SK-N-SH (cell line): ENCODE results near the gene SEPTIN11. TPM values are rescaled to one million over a fixed set of nuclear protein-coding genes. Genes with fewer than 3 reads are reported as not detected.

Experiments
- CTCF ChIA-PET: fragments of 300-600, 350-600 bp; formaldehyde crosslinking; extraction: SDS; loops from one replicate; lab custom pipeline; 2021; lab: Yijun Ruan, JAX
- POLR2A ChIA-PET: fragments of 350-600 bp; sonication (Branson Sonifier 250); formaldehyde crosslinking; extraction: SDS; loops from one replicate; lab custom pipeline; 2020; ENCODE audit warnings: antibody characterized with exemption, inconsistent platforms; lab: Yijun Ruan, JAX
- DNase-seq: peaks from one replicate; pipeline ENCODE4 v3.0.0; 2012
- H2AFZ ChIP-seq: fragments of 200-600 bp; sonication (generic); 2 replicates; pipeline ENCODE4 v1.8.1; 2016; ENCODE audit warnings: antibody characterized with exemption, mild to moderate bottlenecking, low read depth
- H3F3A ChIP-seq: fragments of 200-600 bp; sonication (generic); replicated peaks from 2 replicates; pipeline ENCODE3; 2016; ENCODE audit warnings: antibody characterized with exemption, mild to moderate bottlenecking; ENCODE audit not compliant: insufficient read depth
- H3K27ac ChIP-seq, 2 experiments: fragments of 200-500 bp in 1 of 2; fragments of 200-600 bp in 1 of 2; sonication (Bioruptor generic) in 1 of 2; sonication (generic), shearing (Covaris generic) in 1 of 2; 2 replicates each; pipeline versions ENCODE4 v1.5.1 to v1.6.1; 2014 to 2016; ENCODE audit warnings: low read depth in 2 of 2, inconsistent platforms in 1 of 2, low read length in 1 of 2, mild to moderate bottlenecking in 1 of 2, mixed read lengths in 1 of 2
- H3K27me3 ChIP-seq: fragments of 200-600 bp; sonication (generic), shearing (Covaris generic); 2 replicates; pipeline ENCODE4 v1.6.1; 2016; ENCODE audit warnings: mixed run types; ENCODE audit not compliant: insufficient read depth
- H3K36me3 ChIP-seq, 2 experiments: fragments of 200-500 bp in 1 of 2; fragments of 200-600 bp in 1 of 2; sonication (Bioruptor generic) in 1 of 2; sonication (generic) in 1 of 2; replicated peaks in 1 of 2; 2 replicates each; pipeline versions ENCODE3 to v1.5.1; 2014 to 2016; ENCODE audit warnings: low read length in 1 of 2, mild to moderate bottlenecking in 1 of 2; ENCODE audit not compliant: insufficient read depth in 2 of 2, control insufficient read depth in 1 of 2
- H3K4me1 ChIP-seq, 2 experiments: fragments of 200-500 bp in 1 of 2; fragments of 200-600 bp in 1 of 2; sonication (Bioruptor generic) in 1 of 2; sonication (generic), shearing (Covaris generic) in 1 of 2; 2 replicates each; pipeline versions ENCODE4 v1.5.1 to v1.6.1; 2014 to 2016; ENCODE audit warnings: low read depth in 1 of 2, low read length in 1 of 2, mixed run types in 1 of 2; ENCODE audit not compliant: insufficient read depth in 2 of 2, control insufficient read depth in 1 of 2
- H3K4me2 ChIP-seq: fragments of 200-600 bp; sonication (generic), shearing (Covaris generic); 2 replicates; pipeline ENCODE4 v1.6.1; 2017; ENCODE audit warnings: mixed run types
- H3K4me3 ChIP-seq, 2 experiments: fragments of 200-500 bp in 1 of 2; fragments of 200-600 bp in 1 of 2; sonication (Bioruptor generic) in 1 of 2; sonication (generic), shearing (Covaris generic) in 1 of 2; 2 replicates each; pipeline versions ENCODE4 v1.5.1 to v1.8.1; 2014 to 2016; ENCODE audit warnings: low read depth in 2 of 2, inconsistent platforms in 1 of 2, low read length in 1 of 2, mild to moderate bottlenecking in 1 of 2, mixed read lengths in 1 of 2, moderate library complexity in 1 of 2
- H3K79me2 ChIP-seq: fragments of 200-600 bp; sonication (generic); 2 replicates; pipeline ENCODE4 v1.8.1; 2017; ENCODE audit warnings: mild to moderate bottlenecking; ENCODE audit not compliant: insufficient read depth
- H3K9ac ChIP-seq: fragments of 200-600 bp; sonication (generic); 2 replicates; pipeline ENCODE4 v1.6.1; 2017; ENCODE audit warnings: mixed run types
- H3K9me2 ChIP-seq: fragments of 200-600 bp; sonication (generic); 2 replicates; pipeline ENCODE4 v1.6.1; 2017; ENCODE audit warnings: mixed run types
- H3K9me3 ChIP-seq: fragments of 200-600 bp; sonication (generic); 2 replicates; pipeline ENCODE4 v1.6.1; 2017; ENCODE audit warnings: mixed run types, mild to moderate bottlenecking, moderate library complexity
- H4K20me1 ChIP-seq: fragments of 200-600 bp; sonication (generic); 2 replicates; pipeline ENCODE4 v1.6.1; 2017; ENCODE audit warnings: mild to moderate bottlenecking, mixed run types; ENCODE audit not compliant: insufficient read depth
- CHD2 ChIP-seq: fragments of 150-350 bp; IDR thresholded peaks from 2 replicates; pipeline ENCODE4 v1.6.1; 2018; ENCODE audit warnings: low read length; ENCODE audit not compliant: partially characterized antibody
- ELF1 ChIP-seq: IDR thresholded peaks from 2 replicates; pipeline ENCODE4 v1.4.0; 2012
- EP300 ChIP-seq, 2 experiments: IDR thresholded peaks; 2 replicates each; pipeline versions ENCODE4 v1.4.0 to v1.6.1; 2012; ENCODE audit warnings: borderline replicate concordance in 1 of 2, low read depth in 1 of 2, low read length in 1 of 2
- FOSL2 ChIP-seq: IDR thresholded peaks from 2 replicates; pipeline ENCODE4 v1.4.0; 2012; ENCODE audit warnings: low read depth, mild to moderate bottlenecking, moderate library complexity, borderline replicate concordance
- GATA2 ChIP-seq: sonication (generic); formaldehyde crosslinking; IDR thresholded peaks from 2 replicates; pipeline ENCODE4 v1.5.0; 2020; ENCODE audit warnings: mild to moderate bottlenecking, missing genetic modification reagents
- IRF3 ChIP-seq: fragments of 150-350 bp; IDR thresholded peaks from 2 replicates; pipeline ENCODE4 v1.6.1; 2016; ENCODE audit warnings: mild to moderate bottlenecking, low read depth, low read length
- JUND ChIP-seq: IDR thresholded peaks from 2 replicates; pipeline ENCODE4 v1.4.0; 2012
- MAX ChIP-seq: IDR thresholded peaks from 2 replicates; pipeline ENCODE4 v1.4.0; 2012; ENCODE audit warnings: low read depth
- NFIC ChIP-seq: IDR thresholded peaks from 2 replicates; pipeline ENCODE4 v1.4.0; 2012; ENCODE audit warnings: borderline replicate concordance
- NRF1 ChIP-seq: IDR thresholded peaks from 2 replicates; pipeline ENCODE4 v1.6.1; 2012; ENCODE audit warnings: low read depth, mild to moderate bottlenecking, low read length
- POLR2AphosphoS5 ChIP-seq: IDR thresholded peaks from 2 replicates; pipeline ENCODE4 v1.6.1; 2012; ENCODE audit warnings: low read depth, low read length
- RAD21 ChIP-seq: IDR thresholded peaks from 2 replicates; pipeline ENCODE4 v1.6.1; 2012; ENCODE audit warnings: mild to moderate bottlenecking, low read length
- SIN3A ChIP-seq: IDR thresholded peaks from 2 replicates; pipeline ENCODE4 v1.6.1; 2012; ENCODE audit warnings: low read depth, mild to moderate bottlenecking, low read length, moderate library complexity, borderline replicate concordance
- SMC3 ChIP-seq: IDR thresholded peaks from 2 replicates; pipeline ENCODE4 v1.6.1; 2012; ENCODE audit warnings: low read depth, low read length, improper control_type of control experiment
- TAF1 ChIP-seq: IDR thresholded peaks from 2 replicates; pipeline ENCODE4 v1.6.1; 2012; ENCODE audit warnings: low read depth, mild to moderate bottlenecking, low read length, moderate library complexity, borderline replicate concordance
- TCF12 ChIP-seq: IDR thresholded peaks from 2 replicates; pipeline ENCODE4 v1.4.0; 2012
- TEAD4 ChIP-seq: IDR thresholded peaks from 2 replicates; pipeline ENCODE4 v1.4.0; 2012; ENCODE audit warnings: mild to moderate bottlenecking, borderline replicate concordance; ENCODE audit not compliant: insufficient read depth
- YY1 ChIP-seq: IDR thresholded peaks from 2 replicates; pipeline ENCODE4 v1.4.0; 2012; ENCODE audit warnings: low read depth, mild to moderate bottlenecking
- WGBS: methylation state at CpG from one replicate; pipeline ENCODE4 v1.1.6; 2017; ENCODE audit warnings: low lambda C conversion rate; 5-methylcytosine and 5-hydroxymethylcytosine counted together
- polyA plus RNA-seq, 3 experiments: library from polyadenylated mRNA; depleted of rRNA; stranded (reverse); fragments of >200 nt; gene quantifications; 2 replicates each; pipeline ENCODE4 v1.2.3, GENCODE V29; 2012
- TF ChIP-seq, protein P1 (sequence below): IDR thresholded peaks from 2 replicates; pipeline ENCODE4; 2012
- TF ChIP-seq, protein P2 (sequence below): IDR thresholded peaks from 2 replicates; pipeline ENCODE4 v1.4.0; 2012; ENCODE audit warnings: low read depth, borderline replicate concordance
- TF ChIP-seq, protein P3 (sequence below): fragments of 150-350 bp; IDR thresholded peaks from 2 replicates; pipeline ENCODE4 v1.6.1; 2017; ENCODE audit warnings: antibody characterized with exemption, low read length, low read depth, borderline replicate concordance

The SEPTIN11 gene
- polyA plus RNA-seq, 1 of the 3 experiments (the other 2 are of a cell fraction), result 47.4 TPM

- 82% methylated on average over 2 of the region's 2 CpGs for WGBS
- CTCF ChIA-PET, result no interaction called here
These were observed 24.6 kb downstream of the SEPTIN11 start for GRCh38 chr4:76974150-76974549.

GRCh38 chr4:76977113-76977512 lies 27.6 kb downstream of the SEPTIN11 start:
- Histone ChIP-seq H4K20me1 (peaks cover 51% of the 10 kb centered on the region), H2AFZ (no peak overlapping the region), H3K27ac (peak overlapping the region; percentile 70 to 74; a peak in 3 of 4 replicates), H3K4me2 (peak overlapping the region; percentile 12; the same call in 1 of the 2 replicates), H3K4me1 (peaks cover 6 to 37% of the 10 kb centered on the region in 2 experiments), H3K9me3 (no peaks in the 10 kb centered on the region), H3K36me3 (peaks cover 20 to 21% of the 10 kb centered on the region in 2 experiments), H3K79me2 (peaks cover 99% of the 10 kb centered on the region), H3K9ac (no peak overlapping the region), H3K9me2 (no peaks in the 10 kb centered on the region), H3F3A (peaks cover 4% of the 10 kb centered on the region), H3K4me3 (no peak overlapping the region), H3K27me3 (no peaks in the 10 kb centered on the region)
- DNase-seq, result no peak
- POLR2A ChIA-PET, result no interaction called here
- CTCF ChIA-PET, result interaction anchor here (0.6 kb wide), 1 partner anchor 14 kb away, joined by 3 read pairs; no protein-coding TSS in a partner anchor
- no peak for TF ChIP-seq TCF12
- TF ChIP-seq, protein P1, sequence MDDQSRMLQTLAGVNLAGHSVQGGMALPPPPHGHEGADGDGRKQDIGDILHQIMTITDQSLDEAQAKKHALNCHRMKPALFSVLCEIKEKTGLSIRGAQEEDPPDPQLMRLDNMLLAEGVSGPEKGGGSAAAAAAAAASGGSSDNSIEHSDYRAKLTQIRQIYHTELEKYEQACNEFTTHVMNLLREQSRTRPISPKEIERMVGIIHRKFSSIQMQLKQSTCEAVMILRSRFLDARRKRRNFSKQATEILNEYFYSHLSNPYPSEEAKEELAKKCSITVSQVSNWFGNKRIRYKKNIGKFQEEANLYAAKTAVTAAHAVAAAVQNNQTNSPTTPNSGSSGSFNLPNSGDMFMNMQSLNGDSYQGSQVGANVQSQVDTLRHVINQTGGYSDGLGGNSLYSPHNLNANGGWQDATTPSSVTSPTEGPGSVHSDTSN, result no peak
- TF ChIP-seq CHD2, result no peak
- no peak for TF ChIP-seq POLR2AphosphoS5
- no peak for TF ChIP-seq NRF1
- TF ChIP-seq SMC3, result no peak
- TF ChIP-seq JUND, result no peak
- no peak for TF ChIP-seq NFIC
- TF ChIP-seq EP300 (IDR thresholded peaks at IDR 0.05; ENCODE audit: borderline replicate concordance in 1 of 2, low read depth in 1 of 2, low read length in 1 of 2), result no peak
- TF ChIP-seq RAD21, result no peak
- TF ChIP-seq IRF3, result no peak
- no peak for TF ChIP-seq SIN3A

More at GRCh38 chr4:76974150-76974549, 24.6 kb downstream of the SEPTIN11 start:
- Histone ChIP-seq H4K20me1 (peaks cover 75% of the 10 kb centered on the region), H3F3A (peaks cover 4% of the 10 kb centered on the region), H3K9ac (no peak overlapping the region), H2AFZ (no peak overlapping the region), H3K27ac (no peak overlapping the region; a peak in 1 of 4 replicates), H3K36me3 (peaks cover 20 to 21% of the 10 kb centered on the region in 2 experiments), H3K4me1 (peaks cover 6 to 23% of the 10 kb centered on the region in 2 experiments), H3K9me3 (no peaks in the 10 kb centered on the region), H3K4me2 (no peak overlapping the region), H3K79me2 (peaks cover 99% of the 10 kb centered on the region), H3K4me3 (no peak overlapping the region), H3K9me2 (no peaks in the 10 kb centered on the region), H3K27me3 (no peaks in the 10 kb centered on the region)
- TF ChIP-seq GATA2 (CRISPR knock-in tag) (no peak), CHD2 (no peak), IRF3 (no peak), ELF1 (no peak), YY1 (no peak), TEAD4 (no peak), NFIC (no peak), TAF1 (no peak), FOSL2 (no peak), MAX (no peak), JUND (no peak), SMC3 (no peak)
- TF ChIP-seq, protein P2, sequence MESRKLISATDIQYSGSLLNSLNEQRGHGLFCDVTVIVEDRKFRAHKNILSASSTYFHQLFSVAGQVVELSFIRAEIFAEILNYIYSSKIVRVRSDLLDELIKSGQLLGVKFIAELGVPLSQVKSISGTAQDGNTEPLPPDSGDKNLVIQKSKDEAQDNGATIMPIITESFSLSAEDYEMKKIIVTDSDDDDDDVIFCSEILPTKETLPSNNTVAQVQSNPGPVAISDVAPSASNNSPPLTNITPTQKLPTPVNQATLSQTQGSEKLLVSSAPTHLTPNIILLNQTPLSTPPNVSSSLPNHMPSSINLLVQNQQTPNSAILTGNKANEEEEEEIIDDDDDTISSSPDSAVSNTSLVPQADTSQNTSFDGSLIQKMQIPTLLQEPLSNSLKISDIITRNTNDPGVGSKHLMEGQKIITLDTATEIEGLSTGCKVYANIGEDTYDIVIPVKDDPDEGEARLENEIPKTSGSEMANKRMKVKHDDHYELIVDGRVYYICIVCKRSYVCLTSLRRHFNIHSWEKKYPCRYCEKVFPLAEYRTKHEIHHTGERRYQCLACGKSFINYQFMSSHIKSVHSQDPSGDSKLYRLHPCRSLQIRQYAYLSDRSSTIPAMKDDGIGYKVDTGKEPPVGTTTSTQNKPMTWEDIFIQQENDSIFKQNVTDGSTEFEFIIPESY, result no peak
- TF ChIP-seq, protein P3, sequence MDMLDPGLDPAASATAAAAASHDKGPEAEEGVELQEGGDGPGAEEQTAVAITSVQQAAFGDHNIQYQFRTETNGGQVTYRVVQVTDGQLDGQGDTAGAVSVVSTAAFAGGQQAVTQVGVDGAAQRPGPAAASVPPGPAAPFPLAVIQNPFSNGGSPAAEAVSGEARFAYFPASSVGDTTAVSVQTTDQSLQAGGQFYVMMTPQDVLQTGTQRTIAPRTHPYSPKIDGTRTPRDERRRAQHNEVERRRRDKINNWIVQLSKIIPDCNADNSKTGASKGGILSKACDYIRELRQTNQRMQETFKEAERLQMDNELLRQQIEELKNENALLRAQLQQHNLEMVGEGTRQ, result no peak
- DNase-seq, result no peak
- POLR2A ChIA-PET, result no interaction called here
